HT1080 (cell line): ENCODE measurements around the gene TNIP2. TPM values are rescaled to one million over a fixed set of nuclear protein-coding genes. Genes with fewer than 3 reads are reported as not detected.

Experiments
- total RNA-seq: library from RNA; depleted of rRNA; stranded (reverse); fragments of >200 nt; shearing (Covaris generic); gene quantifications from 2 replicates; pipeline ENCODE4 v1.2.3, GENCODE V29; 2014; rRNA removed

TNIP2 gene
- total RNA-seq, 1 experiment from 2014 or later, result 62.4 TPM

Other genes starting within 250 kb of the TNIP2 start
- 10.1 and 11.1 TPM in 2 replicates for gene FAM193A, start 219.7 kb downstream of the TNIP2 start, total RNA-seq
- 25.3 and 35.1 TPM in 2 replicates for gene SH3BP2, start 36.7 kb upstream of the TNIP2 start, total RNA-seq
- gene ADD1, start 87.5 kb upstream of the TNIP2 start, total RNA-seq, result 102 and 129 TPM in 2 replicates
- gene NOP14, start 207.1 kb upstream of the TNIP2 start, total RNA-seq, result 31.6 and 39.6 TPM in 2 replicates
- gene GRK4, start 207.2 kb upstream of the TNIP2 start, total RNA-seq, result 3.5 and 4.4 TPM in 2 replicates